Nucleus accumbens (tissue), 56 donors: ENCODE data around the gene ESCO1.
"Not testable (repeated sequence)": the region's sequence is repeated elsewhere in the genome, so short reads cannot be mapped to it uniquely, and the experiment has no call there.

Experiments
- DNase-seq, 56 donors: peaks; one replicate each; lab custom pipeline; 2025; lab: John Stamatoyannopoulos, UW

The ESCO1 gene

GRCh38 chr18:21593540-21594257, 6.8 kb downstream of the ESCO1 start:
- no peak for DNase-seq

GRCh38 chr18:21592361-21592760, 8.1 kb downstream of the ESCO1 start:
- DNase-seq = not testable (repeated sequence)

GRCh38 chr18:21584391-21584790, 16.1 kb downstream of the ESCO1 start:
- no peak for DNase-seq

- no peak for DNase-seq
Measured at GRCh38 chr18:21575656-21576055, 24.8 kb downstream of the ESCO1 start.

- no peak for DNase-seq
Measured at GRCh38 chr18:21571772-21572171, 28.7 kb downstream of the ESCO1 start.

- no peak for DNase-seq
Measured at GRCh38 chr18:21559195-21559594, 41.3 kb downstream of the ESCO1 start.

- no peak for DNase-seq
Measured at GRCh38 chr18:21557607-21558253, 42.8 kb downstream of the ESCO1 start.

- no peak for DNase-seq
Measured at GRCh38 chr18:21550510-21550970, 50.0 kb downstream of the ESCO1 start.

GRCh38 chr18:21548647-21549046, 51.9 kb downstream of the ESCO1 start:
- DNase-seq = no peak

- no peak for DNase-seq
Measured at GRCh38 chr18:21546423-21546822, 54.1 kb downstream of the ESCO1 start.

GRCh38 chr18:21538230-21538629, 62.3 kb downstream of the ESCO1 start:
- DNase-seq = no peak

- no peak for DNase-seq
Measured at GRCh38 chr18:21534327-21534726, 66.2 kb downstream of the ESCO1 start.

- DNase-seq = no peak
Measured at GRCh38 chr18:21526463-21526862, 74.0 kb downstream of the ESCO1 start.

GRCh38 chr18:21525916-21526315, 74.6 kb downstream of the ESCO1 start:
- no peak for DNase-seq

- DNase-seq = no peak
Measured at GRCh38 chr18:21522530-21522929, 78.0 kb downstream of the ESCO1 start.

- DNase-seq = no peak
Measured at GRCh38 chr18:21513741-21514140, 86.8 kb downstream of the ESCO1 start.

GRCh38 chr18:21513292-21513691, 87.2 kb downstream of the ESCO1 start:
- DNase-seq = no peak

- DNase-seq = no peak
Measured at GRCh38 chr18:21509062-21509461, 91.4 kb downstream of the ESCO1 start.

- DNase-seq = no peak
Measured at GRCh38 chr18:21507913-21508701, 92.4 kb downstream of the ESCO1 start.

GRCh38 chr18:21502661-21503060, 97.8 kb downstream of the ESCO1 start:
- DNase-seq = no peak

- no peak for DNase-seq
Measured at GRCh38 chr18:21499997-21500396, 100.5 kb downstream of the ESCO1 start.
